AG08396 (cell line): ENCODE measurements around the gene LRP8.

ENCODE experiments used
- DNase-seq: peaks from one replicate; pipeline ENCODE4 v3.0.0; 2012; ENCODE audit warnings: low spot score, mixed read lengths

Gene LRP8

GRCh38 chr1:53259932-53260331 lies 67.9 kb downstream of the LRP8 start:
- DNase-seq, result no peak

- no peak for DNase-seq
Observed at GRCh38 chr1:53258216-53258615, 69.7 kb downstream of the LRP8 start.

- DNase-seq, result no peak
Observed at GRCh38 chr1:53257454-53258081, 70.3 kb downstream of the LRP8 start.

- no peak for DNase-seq
Observed at GRCh38 chr1:53256511-53257453, 71.1 kb downstream of the LRP8 start.

- no peak for DNase-seq
Observed at GRCh38 chr1:53255031-53255430, 72.8 kb downstream of the LRP8 start.

GRCh38 chr1:53254011-53254640 lies 73.7 kb downstream of the LRP8 start:
- DNase-seq, result no peak

- no peak for DNase-seq
Observed at GRCh38 chr1:53250325-53250724, 77.5 kb downstream of the LRP8 start.

- no peak for DNase-seq
Observed at GRCh38 chr1:53249706-53250105, 78.2 kb downstream of the LRP8 start.

GRCh38 chr1:53246261-53247134 lies 81.4 kb downstream of the LRP8 start:
- DNase-seq, result peak; percentile 80

- DNase-seq, result no peak
Observed at GRCh38 chr1:53244141-53244540, 83.7 kb downstream of the LRP8 start.

- DNase-seq, result no peak
Observed at GRCh38 chr1:53242381-53242780, 85.5 kb downstream of the LRP8 start.

- DNase-seq, result no peak
Observed at GRCh38 chr1:53241828-53242227, 86.0 kb downstream of the LRP8 start.

- peak; percentile 94 for DNase-seq
Observed at GRCh38 chr1:53238197-53239155, 89.4 kb downstream of the LRP8 start, which contains the start of gene MAGOH. TSS of gene MAGOH (minus strand) at chr1:53238518. CDS start at chr1:53238448, 70 bp downstream.

GRCh38 chr1:53237638-53238037 lies 90.2 kb downstream of the LRP8 start:
- DNase-seq, result no peak

- no peak for DNase-seq
Observed at GRCh38 chr1:53220962-53221286, 106.9 kb downstream of the LRP8 start.

- DNase-seq, result peak; percentile 94
Observed at GRCh38 chr1:53220171-53220961, 107.5 kb downstream of the LRP8 start, which contains the start of gene CZIB. TSS of gene CZIB (minus strand) at chr1:53220634. CDS start at chr1:53220575, 59 bp downstream.

GRCh38 chr1:53219711-53220110 lies 108.2 kb downstream of the LRP8 start:
- no peak for DNase-seq

- no peak for DNase-seq
Observed at GRCh38 chr1:53218201-53218600, 109.7 kb downstream of the LRP8 start.

GRCh38 chr1:53214376-53214940 lies 113.4 kb downstream of the LRP8 start:
- DNase-seq, result no peak
